MM.1S (cell line): ENCODE results near the gene CTSA.

ENCODE experiments used
- EZH2 ChIP-seq: fragments of 300-600 bp; sonication (generic); optimal IDR thresholded peaks from 2 replicates; pipeline ENCODE3; 2017; ENCODE audit warnings: low read depth, mild to moderate bottlenecking, antibody characterized with exemption, low read length, mixed read lengths
- TF ChIP-seq, protein P1 (sequence below): fragments of 300-600 bp; sonication (generic); IDR thresholded peaks from 2 replicates; pipeline ENCODE4 v1.5.1; 2016; ENCODE audit warnings: antibody characterized with exemption, low read length, mixed read lengths

DNA sequence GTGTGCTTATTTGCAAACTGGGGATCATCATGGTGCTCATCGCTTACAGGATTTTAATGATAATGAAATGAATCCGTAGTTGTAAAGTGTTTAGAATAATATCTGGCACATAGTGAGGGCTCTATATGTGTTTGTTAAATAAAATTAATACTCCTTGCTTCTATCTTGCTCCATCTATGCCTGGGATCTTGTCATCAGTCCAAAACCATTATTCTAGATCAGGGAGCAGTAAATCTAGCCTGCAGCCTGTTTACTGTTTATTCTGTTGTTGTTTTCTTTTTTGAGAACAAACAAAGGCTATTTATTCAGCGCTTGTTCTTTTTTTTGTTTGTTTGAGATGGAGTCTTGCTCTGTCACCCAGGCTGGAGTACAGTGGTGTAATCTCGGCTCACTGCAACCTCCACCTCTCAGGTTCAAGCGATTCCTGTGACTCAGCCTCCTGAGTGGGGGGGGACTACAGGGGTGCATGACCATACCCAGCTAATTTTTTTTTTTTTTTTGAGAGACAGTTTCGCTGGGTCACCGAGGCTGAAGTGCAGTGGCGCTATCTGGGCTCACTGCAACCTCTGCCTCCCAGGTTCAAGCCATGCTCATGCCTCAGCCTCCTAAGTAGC lies 42.1 kb upstream of the CTSA start:
- TF ChIP-seq, protein P1, sequence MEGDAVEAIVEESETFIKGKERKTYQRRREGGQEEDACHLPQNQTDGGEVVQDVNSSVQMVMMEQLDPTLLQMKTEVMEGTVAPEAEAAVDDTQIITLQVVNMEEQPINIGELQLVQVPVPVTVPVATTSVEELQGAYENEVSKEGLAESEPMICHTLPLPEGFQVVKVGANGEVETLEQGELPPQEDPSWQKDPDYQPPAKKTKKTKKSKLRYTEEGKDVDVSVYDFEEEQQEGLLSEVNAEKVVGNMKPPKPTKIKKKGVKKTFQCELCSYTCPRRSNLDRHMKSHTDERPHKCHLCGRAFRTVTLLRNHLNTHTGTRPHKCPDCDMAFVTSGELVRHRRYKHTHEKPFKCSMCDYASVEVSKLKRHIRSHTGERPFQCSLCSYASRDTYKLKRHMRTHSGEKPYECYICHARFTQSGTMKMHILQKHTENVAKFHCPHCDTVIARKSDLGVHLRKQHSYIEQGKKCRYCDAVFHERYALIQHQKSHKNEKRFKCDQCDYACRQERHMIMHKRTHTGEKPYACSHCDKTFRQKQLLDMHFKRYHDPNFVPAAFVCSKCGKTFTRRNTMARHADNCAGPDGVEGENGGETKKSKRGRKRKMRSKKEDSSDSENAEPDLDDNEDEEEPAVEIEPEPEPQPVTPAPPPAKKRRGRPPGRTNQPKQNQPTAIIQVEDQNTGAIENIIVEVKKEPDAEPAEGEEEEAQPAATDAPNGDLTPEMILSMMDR = no peak
- no peak for TF ChIP-seq EZH2
